Measurements from ENCODE around the gene PRKD1.

Gene PRKD1

DNA sequence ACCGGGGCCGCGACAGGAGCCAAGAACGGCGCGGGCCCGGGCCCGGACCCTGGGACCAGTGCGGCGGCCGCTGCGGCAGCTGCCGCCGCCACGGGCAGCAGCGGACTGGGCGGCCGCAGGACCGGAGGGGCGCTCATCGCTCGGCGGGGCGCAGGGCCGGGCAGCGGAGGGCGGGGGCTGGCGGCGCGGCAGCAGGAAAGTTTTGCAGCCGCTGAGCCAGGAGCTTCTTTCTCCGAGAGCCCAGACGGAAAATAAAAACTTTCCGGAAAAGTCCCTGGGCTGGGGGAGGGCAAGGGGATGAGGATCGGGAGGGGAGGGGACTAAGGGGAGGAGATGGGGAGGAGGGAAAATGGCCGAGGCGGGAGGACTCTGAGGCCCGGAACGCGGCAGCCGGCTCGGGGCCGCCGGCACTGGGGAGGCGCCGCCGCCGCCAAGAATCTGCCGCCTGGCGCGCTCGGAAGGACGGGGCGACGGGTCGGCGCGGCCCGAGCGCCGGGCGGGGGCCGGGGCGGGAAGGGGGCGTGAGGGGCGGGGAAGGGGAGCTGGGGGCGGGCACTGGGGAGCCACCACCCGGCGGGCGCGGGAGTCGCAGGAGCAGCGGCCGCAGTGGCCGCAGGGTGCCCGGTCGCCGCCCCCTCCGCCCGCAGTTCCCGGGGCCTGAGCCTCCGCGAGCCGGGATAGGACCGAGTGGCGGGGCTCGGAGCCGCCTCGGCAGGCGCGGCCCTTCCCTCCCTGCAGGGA lies at the start of gene PRKD1:
TSS of gene PRKD1 (minus strand) at position 472 of the 741 bp plus-strand sequence.
- peak; percentile 84 for DNase-seq

DNA sequence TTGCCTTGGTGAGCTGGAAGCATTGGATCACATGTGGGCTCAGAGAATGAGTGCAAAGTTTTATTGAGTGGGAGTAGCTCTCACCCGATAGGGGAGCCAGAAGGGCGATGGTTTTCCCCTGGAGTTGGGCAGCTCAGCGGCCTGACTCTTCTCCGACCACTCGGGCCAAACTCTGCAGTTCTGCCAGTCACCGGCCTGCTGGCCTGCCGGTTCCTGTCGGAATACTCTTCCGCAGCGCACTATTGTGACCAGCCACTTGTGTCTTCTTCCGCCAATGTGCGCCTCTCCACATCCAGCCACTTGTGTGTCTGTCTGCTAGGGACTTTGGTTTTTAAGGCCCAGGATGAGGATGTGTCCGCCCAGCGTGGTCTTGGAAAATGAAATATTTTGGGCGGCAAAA lies 43.5 kb upstream of the PRKD1 start:
- DNase-seq = no peak

DNA sequence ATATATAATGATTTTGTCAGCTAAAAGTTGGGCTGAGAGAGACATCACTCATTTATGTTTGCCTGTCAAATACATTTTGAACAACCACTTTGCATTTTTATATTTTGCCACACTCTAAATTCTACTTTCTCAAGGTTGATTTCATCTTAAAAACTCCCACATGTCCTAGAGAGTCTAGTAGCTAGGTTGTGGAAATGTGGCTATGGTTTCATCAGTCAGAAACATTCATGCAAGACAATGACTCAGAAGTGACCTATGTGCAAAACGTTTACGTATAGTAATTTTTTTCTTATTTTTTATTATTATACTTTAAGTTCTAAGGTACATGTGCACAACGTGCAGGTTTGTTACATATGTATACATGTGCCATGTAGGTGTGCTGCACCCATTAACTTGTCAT lies 27.4 kb upstream of the PRKD1 start:
- no peak for DNase-seq

- no peak for DNase-seq
These were observed 25.9 kb upstream of the PRKD1 start for GRCh38 chr14:29953501-29953900.

GRCh38 chr14:29944091-29944490 lies 16.4 kb upstream of the PRKD1 start:
- DNase-seq = no peak

GRCh38 chr14:29941401-29941800 lies 13.8 kb upstream of the PRKD1 start:
- DNase-seq = no peak

DNA sequence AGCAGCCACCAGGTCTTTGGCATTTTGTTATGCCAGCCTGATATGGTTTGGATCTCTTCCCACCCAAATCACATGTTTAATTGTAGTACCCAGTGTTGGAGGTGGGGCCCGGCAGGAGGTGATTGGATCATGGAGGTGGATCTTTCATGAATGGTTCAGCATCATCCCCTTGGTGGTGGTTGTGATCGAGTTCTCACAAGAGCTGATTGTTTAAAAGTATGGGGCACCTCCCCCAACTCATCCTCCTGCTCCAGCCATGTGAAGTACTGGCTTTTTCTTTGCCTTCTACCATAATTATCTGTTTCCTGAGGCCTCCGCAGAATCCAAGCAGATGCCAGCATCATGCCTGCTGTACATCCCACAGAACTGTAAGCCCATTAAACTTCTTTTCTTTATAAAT lies 12.8 kb upstream of the PRKD1 start:
- DNase-seq = no peak

DNA sequence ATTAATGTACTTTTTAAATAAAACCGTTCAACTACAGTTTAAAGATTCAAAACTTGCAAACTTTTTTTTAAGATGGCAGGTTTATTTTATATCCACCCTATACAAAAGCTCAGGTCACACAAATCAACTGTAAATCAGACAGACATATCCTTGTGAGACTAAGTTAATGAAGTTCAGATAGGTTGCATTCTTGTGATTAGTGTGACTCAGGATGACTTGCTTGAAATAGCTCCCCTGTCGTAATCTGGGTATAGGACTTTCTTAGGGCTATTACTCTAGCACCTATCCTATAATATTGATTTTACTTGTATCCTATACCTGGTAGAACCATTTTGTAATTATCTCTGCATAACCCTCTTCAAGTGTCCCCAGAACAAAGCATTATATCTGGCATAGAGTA lies 9.5 kb upstream of the PRKD1 start:
- DNase-seq = no peak

DNA sequence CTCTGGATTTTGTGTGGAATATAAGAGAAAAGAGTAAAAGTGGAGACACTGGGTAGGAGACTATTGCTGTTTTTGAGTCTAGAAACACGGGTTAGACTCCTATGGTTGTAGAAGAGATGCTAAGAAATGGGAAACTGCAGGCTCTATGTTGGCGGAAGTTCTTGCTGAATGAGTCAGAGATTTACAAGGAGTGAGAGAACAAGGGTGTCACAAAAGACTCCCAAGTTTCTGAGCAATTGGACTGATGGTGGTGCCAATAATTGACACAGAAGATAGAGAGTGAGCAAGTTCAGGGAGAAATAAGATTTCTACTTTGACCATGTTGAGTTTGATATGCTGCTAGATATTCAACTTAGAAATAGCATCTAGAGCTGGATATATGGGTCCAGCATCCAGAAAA lies 2.6 kb upstream of the PRKD1 start:
- DNase-seq = peak; percentile 76

DNA sequence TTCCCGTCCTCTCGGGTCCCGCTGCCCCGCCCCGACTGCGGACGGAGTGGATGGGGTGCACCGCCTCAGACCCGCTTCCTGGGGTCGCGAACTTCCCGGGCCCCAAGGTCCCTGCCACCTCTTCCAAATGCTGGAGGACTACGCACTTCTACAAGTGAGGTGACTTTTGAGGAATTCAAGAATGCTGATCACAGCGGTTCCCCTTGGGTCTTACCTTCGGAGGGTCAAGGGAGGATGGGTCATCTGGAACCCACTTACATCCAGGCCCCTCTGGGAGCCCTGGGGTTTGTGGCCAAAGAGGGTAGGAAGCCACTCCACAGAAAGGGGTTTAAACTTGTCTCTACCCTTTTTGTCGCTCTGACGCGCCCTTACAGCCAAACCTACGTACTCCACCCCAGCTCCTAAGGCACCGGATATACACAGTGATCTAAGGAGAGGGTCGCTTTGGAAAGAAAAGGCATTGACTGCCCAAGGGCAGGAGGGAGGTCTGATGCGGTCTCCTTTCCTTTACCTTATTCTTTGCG lies 532 bp upstream of the PRKD1 start:
- peak; percentile 58 for DNase-seq

GRCh38 chr14:29926701-29927375 lies 809 bp downstream of the PRKD1 start:
- peak; percentile 82 for DNase-seq

GRCh38 chr14:29926228-29926627 lies 1.4 kb downstream of the PRKD1 start:
- no peak for DNase-seq

GRCh38 chr14:29925736-29926135 lies 1.9 kb downstream of the PRKD1 start:
- no peak for DNase-seq

- DNase-seq = peak; percentile 64
These were observed 2.4 kb downstream of the PRKD1 start for GRCh38 chr14:29925101-29925722.

GRCh38 chr14:29919845-29920244 lies 7.8 kb downstream of the PRKD1 start:
- DNase-seq = no peak

GRCh38 chr14:29918981-29919380 lies 8.7 kb downstream of the PRKD1 start:
- no peak for DNase-seq

GRCh38 chr14:29913566-29913965 lies 14.1 kb downstream of the PRKD1 start:
- DNase-seq = no peak

GRCh38 chr14:29911810-29912209 lies 15.8 kb downstream of the PRKD1 start:
- DNase-seq = no peak

DNA sequence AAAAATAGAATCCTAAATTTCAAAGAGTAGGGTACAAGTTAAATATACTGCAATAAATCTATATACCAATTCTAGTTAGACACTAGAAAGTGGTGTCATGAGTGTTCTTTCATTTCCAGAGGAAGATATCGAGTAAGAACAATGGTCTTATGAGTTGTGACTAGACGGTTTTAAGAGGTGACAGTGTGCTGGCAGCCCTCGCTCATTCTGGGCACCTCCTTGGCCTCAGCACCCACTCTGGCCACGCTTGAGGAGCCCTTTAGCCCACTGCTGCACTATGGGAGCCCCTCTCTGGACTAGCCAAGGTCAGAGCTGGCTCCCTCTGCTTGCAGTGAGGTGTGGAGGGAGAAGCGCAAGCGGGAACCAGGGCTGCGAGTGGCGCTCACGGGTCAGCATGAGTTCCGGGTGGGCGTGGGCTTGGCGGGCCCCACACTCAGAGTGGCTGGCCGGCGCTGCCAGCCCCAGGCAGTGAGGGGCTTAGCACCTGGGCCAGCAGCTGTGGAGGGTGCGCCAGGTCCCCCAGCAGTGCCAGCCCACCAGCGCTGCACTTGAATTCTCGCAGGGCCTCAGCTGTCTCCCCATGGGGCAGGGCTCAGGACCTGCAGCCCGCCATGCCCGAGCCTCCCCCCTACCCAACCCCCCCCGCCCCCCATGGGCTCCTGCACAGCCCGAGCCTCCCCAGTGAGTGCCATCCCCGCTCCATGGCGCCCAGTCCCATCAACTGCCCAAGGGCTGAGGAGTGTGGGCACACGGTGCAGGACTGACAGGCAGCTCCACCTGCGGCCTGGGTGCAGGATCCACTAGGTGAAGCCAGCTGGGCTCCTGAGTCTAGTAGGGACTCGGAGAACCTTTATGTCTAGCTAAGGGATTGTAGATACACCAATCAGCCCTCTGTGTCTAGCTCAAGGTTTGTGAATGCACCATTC lies 18.7 kb downstream of the PRKD1 start:
- DNase-seq = no peak

- no peak for DNase-seq
These were observed 21.3 kb downstream of the PRKD1 start for GRCh38 chr14:29906256-29906870.

GRCh38 chr14:29905543-29905942 lies 22.1 kb downstream of the PRKD1 start:
- DNase-seq = no peak

DNA sequence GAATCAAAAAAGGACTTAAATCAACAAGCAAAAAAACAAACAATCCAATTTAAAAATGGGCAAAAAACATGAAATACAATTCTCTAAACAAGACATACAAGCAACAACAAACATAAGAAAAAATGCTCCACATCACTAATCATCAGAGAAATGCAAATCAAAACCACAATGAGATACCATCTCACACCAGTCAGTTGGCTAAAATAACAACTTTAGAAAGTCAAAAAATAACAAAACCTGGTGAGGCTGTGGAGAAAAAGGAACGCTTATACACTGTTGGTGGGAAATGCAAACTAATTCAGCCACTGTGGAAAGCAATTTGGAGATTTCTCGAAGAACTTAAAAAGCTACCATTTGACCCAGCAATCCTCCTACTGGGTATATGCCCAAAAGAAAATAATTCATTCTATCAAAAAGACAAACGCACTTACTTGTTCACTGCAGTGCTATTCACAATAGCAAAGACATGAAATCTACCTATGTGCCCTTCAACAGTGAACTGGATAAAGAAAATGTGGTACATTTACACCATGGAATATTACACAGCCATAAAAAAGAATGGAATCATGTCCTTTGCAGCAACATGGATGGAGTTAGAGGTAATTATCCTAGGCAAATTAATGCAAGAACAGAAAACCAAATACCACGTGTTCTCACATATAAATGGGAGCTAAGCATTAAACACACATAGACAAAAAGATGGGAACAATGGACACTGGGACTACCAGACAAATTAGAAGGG lies 26.9 kb downstream of the PRKD1 start:
- no peak for DNase-seq

Data from islet precursor cell (in vitro differentiated cells).